Left ventricle myocardium inferior (tissue), 1 donor: Measurements from ENCODE around the gene PIAS1. TPM values are rescaled to one million over a fixed set of nuclear protein-coding genes. Genes with fewer than 3 reads are reported as not detected.
A peak's percentile ranks its signal among the peaks of the same experiment; 100 is the strongest.
"Not testable (repeated sequence)": the region's sequence is repeated elsewhere in the genome, so short reads cannot be mapped to it uniquely, and the experiment has no call there.

Experiments
- DNase-seq: peaks from one replicate; pipeline ENCODE4 v3.0.0-alpha.2; 2020
- H3K27ac ChIP-seq: fragments of 200-600 bp; replicated peaks from 2 replicates; pipeline ENCODE4 v1.8.0; 2021
- H3K27me3 ChIP-seq: fragments of 200-600 bp; 2 replicates; pipeline ENCODE4 v1.8.0; 2021; ENCODE audit warnings: low read depth
- H3K36me3 ChIP-seq: fragments of 200-600 bp; 2 replicates; pipeline ENCODE4 v1.8.0; 2021
- H3K4me1 ChIP-seq: fragments of 200-600 bp; 2 replicates; pipeline ENCODE4 v1.8.0; 2021
- H3K4me3 ChIP-seq: fragments of 200-600 bp; 2 replicates; pipeline ENCODE4 v1.8.0; 2021; ENCODE audit warnings: mild to moderate bottlenecking, moderate library complexity
- H3K9me3 ChIP-seq: fragments of 200-600 bp; replicated peaks from 2 replicates; pipeline ENCODE4 v1.8.0; 2021
- intact Hi-C: fragments of 100-400 bp; cut with micrococcal nuclease; formaldehyde crosslinking; loops from one replicate; pipeline ENCODE4 v1.11.0; 2022
- total RNA-seq: library from RNA; stranded (reverse); fragmentation: NEBNext Ultra II Directional; extraction: Animal tissue kit (Norgen Biotek cat#: 25700); gene quantifications from one replicate; pipeline ENCODE4 v1.2.1, GENCODE V29; 2021
- TF ChIP-seq, protein P1 (sequence below): fragments of 200-600 bp; IDR thresholded peaks from 2 replicates; pipeline ENCODE4 v1.8.0; 2021; ENCODE audit warnings: antibody characterized with exemption, mild to moderate bottlenecking, borderline replicate concordance
- donor health status: DM: no; HTN: yes; CAD: no; lungs with severe emphysema.

The PIAS1 gene
- total RNA-seq, 1 donor from 2014 or later: 29.9 TPM

DNA sequence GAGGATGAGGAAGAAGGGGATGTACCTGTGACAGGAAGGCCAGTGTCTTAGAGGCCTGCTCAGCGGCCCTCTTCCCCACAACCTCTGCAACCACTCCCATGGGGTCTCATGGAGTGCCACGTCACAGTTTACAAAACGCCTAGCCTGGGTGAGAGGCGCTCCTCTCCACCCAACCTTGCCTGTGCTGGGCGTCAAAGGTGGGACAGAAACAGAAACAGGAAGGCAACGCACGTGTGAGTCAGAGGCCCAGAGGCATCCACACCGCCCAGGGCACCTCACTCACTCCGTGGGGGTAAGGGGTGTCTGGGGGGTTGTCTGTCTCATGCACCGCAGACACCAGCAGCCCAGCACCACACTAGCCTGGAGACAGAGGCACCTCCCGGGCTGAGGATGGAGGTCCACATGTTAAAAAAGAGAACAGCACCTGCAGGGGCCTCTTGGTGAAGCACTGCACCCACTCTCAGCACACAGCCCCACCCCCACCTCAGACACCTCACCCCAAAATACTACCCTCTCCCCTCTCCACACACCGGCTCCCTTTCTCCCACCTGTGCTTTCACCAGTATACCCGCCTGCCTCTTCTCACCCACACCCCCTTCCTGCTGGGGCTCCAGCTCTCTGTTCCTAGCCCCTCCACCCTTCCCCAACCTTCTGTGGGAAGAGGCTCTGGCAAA, 155.8 kb downstream of the PIAS1 start:
- Histone ChIP-seq H3K4me1 (peaks cover 25% of the 10 kb centered on the region), H3K27me3 (no peaks in the 10 kb centered on the region), H3K36me3 (no peaks in the 10 kb centered on the region), H3K4me3 (no peak overlapping the region), H3K9me3 (no peaks in the 10 kb centered on the region), H3K27ac (no peak overlapping the region)
- peak; percentile 4 for DNase-seq
- TF ChIP-seq, protein P1, sequence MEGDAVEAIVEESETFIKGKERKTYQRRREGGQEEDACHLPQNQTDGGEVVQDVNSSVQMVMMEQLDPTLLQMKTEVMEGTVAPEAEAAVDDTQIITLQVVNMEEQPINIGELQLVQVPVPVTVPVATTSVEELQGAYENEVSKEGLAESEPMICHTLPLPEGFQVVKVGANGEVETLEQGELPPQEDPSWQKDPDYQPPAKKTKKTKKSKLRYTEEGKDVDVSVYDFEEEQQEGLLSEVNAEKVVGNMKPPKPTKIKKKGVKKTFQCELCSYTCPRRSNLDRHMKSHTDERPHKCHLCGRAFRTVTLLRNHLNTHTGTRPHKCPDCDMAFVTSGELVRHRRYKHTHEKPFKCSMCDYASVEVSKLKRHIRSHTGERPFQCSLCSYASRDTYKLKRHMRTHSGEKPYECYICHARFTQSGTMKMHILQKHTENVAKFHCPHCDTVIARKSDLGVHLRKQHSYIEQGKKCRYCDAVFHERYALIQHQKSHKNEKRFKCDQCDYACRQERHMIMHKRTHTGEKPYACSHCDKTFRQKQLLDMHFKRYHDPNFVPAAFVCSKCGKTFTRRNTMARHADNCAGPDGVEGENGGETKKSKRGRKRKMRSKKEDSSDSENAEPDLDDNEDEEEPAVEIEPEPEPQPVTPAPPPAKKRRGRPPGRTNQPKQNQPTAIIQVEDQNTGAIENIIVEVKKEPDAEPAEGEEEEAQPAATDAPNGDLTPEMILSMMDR: no peak
- intact Hi-C loops: no loop called here

DNA sequence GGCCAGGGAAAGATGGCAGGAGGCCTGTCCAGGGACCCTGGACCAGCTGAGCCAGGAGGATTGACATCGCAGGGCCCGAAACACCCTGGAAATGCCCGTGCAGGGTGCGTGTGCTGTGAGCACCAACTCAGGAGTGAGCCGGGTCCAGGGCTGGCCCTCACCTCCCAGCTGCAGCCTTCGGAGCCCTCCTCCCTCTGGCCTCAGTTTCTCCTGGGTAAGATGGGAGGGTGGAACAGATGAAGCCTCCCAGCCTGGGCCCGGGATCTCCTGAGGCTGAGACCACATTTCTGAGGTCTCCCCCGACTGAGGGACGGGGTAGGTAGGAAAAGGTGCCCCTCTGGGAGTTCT, 156.3 kb downstream of the PIAS1 start:
- H3K9me3 ChIP-seq: no peaks in the 10 kb centered on the region
- peak overlapping the region; percentile 24 for H3K4me3 ChIP-seq
- H3K36me3 ChIP-seq: no peaks in the 10 kb centered on the region
- TF ChIP-seq, protein P1: no peak
- DNase-seq: peak; percentile 10
- H3K4me1 ChIP-seq: peaks cover 20% of the 10 kb centered on the region
- H3K27ac ChIP-seq: no peak overlapping the region
- H3K27me3 ChIP-seq: no peaks in the 10 kb centered on the region
- intact Hi-C loops: no loop called here

- no peak overlapping the region for H3K27ac ChIP-seq
- peaks cover 14% of the 10 kb centered on the region for H3K4me1 ChIP-seq
- H3K27me3 ChIP-seq: no peaks in the 10 kb centered on the region
- DNase-seq: peak; percentile 63
- peak overlapping the region; percentile 24 for H3K4me3 ChIP-seq
- TF ChIP-seq, protein P1: peak; percentile 90
- no peaks in the 10 kb centered on the region for H3K36me3 ChIP-seq
- intact Hi-C loops: no loop called here
- no peaks in the 10 kb centered on the region for H3K9me3 ChIP-seq
Observed at GRCh38 chr15:68210821-68211655, 156.9 kb downstream of the PIAS1 start.

GRCh38 chr15:68211656-68212320, 157.7 kb downstream of the PIAS1 start:
- Histone ChIP-seq H3K4me3 (no peak overlapping the region), H3K27me3 (no peaks in the 10 kb centered on the region), H3K9me3 (no peaks in the 10 kb centered on the region), H3K36me3 (no peaks in the 10 kb centered on the region), H3K4me1 (peaks cover 7% of the 10 kb centered on the region), H3K27ac (no peak overlapping the region)
- TF ChIP-seq, protein P1: no peak
- intact Hi-C loops: no loop called here
- peak; percentile 7 for DNase-seq

GRCh38 chr15:68213491-68213845, 159.4 kb downstream of the PIAS1 start:
- H3K36me3 ChIP-seq, H3K9me3 ChIP-seq, H3K4me1 ChIP-seq, H3K27ac ChIP-seq, H3K4me3 ChIP-seq, intact Hi-C loops, H3K27me3 ChIP-seq: not testable (repeated sequence)
- DNase-seq: peak; percentile 2
